Eye (tissue), 1 donor: Measurements from ENCODE around the gene WWC1.
A peak's percentile ranks its signal among the peaks of the same experiment; 100 is the strongest.
"Not testable (repeated sequence)": the region's sequence is repeated elsewhere in the genome, so short reads cannot be mapped to it uniquely, and the experiment has no call there.

Source experiments
- DNase-seq: peaks from one replicate; pipeline ENCODE4 v3.0.0-alpha.2; 2015

The WWC1 gene

GRCh38 chr5:168310541-168310940 lies 19.1 kb downstream of the WWC1 start:
- DNase-seq = not testable (repeated sequence)

DNA sequence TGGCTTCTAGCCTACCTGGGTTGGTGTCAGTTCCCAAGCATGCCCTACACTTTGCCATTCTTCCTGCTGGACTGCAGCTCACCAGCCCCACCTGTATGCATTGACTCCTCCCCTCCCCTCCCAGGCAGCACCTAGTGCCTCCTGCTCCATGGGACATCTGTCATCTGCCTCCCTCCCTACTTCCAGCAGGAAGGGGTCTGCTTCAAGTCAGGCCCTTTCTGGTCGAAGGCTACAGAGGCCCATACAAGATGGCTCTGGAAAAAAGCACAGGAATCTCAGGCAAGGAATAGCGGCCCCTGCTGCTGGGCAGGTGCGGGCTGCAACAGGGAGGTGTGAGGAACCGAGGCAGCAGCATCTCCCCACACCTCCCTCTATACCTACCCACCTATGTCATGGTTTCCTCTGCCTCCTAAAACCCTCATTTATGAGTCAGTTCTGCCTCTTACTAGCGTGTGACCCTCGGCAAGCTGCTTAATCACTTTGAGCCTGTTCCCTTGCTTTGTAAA lies 19.7 kb downstream of the WWC1 start:
- no peak for DNase-seq

- no peak for DNase-seq
These were observed 21.3 kb downstream of the WWC1 start for GRCh38 chr5:168312606-168313295.

- DNase-seq = no peak
These were observed 22.3 kb downstream of the WWC1 start for GRCh38 chr5:168313596-168314204.

DNA sequence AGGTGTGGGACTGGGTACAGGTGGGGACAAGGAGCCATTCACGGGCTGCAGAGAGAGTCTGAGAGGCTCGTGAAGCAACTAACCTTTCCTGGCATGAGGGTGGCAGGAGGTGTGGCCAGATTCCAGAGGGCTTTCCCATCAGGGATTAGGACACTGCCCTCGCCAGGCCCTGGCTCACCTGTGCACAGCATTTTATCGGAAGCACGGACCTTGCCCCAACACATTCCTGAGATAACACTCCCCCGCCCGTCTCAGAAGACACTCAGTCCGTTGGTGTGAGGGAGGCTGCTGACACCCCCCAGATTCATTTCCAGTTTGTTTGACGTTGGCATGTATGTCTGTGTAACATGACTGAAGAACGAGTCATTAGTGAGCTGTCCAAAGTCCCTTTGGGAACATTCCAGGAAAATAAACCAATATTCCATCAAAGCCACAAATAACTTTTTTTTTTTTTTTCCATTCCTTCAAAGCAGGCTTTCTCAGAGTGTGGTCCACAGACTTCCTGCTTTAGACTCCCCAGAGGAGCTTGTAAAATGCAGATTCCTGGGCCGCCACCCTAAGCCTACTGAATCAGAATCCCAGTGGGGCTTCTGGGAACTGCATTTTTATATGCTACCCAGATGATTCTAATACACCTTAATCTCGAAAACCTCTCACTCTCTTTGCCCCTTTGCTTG lies 23.4 kb downstream of the WWC1 start:
- DNase-seq = peak; percentile 57

GRCh38 chr5:168315416-168316138 lies 24.1 kb downstream of the WWC1 start:
- DNase-seq = peak; percentile 51

DNA sequence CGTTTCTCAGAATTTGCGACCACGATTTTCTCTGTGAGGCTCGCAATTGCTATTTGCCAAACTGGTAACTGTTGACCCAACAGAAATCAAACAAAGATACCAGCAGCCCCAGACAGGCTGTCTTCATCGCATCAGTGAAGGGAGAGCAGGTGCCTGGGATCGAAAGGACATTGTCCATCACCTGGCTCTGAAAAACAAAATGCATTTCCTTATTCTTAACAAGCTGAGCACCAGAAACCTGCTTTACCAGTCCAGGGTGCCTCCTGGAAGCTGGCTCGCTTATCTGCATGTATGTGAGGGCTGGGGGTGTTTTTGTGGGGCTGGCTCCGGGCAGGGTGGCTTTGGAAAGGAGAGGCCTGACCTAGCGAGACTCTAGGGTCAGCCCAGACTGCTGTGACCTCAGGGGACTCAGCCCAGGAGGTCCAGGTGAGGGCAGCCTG lies 24.7 kb downstream of the WWC1 start:
- DNase-seq = peak; percentile 78

DNA sequence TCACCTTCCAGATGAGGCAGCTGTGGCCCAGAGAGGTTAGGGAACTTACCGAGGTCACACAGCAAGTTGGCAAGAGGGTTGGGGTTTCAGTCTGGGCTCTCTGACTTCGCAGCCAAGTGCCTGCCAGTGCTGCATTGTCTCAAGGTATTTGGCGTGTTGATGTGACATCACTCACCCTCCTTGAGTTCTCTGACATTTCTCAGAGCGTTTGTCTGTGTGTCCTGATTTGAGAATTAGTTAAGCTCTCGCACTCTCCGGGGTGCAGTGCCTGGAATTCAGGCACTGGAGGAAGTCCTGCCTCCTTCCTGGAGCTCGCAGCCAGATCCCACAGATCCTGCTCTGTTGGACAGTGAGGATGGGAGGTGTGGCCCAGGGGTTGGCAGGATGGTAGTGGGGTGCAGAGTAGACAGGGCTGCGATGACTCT lies 25.7 kb downstream of the WWC1 start:
- DNase-seq = peak; percentile 43

- DNase-seq = peak; percentile 95
These were observed 26.2 kb downstream of the WWC1 start for GRCh38 chr5:168317521-168318147.

- DNase-seq = no peak
These were observed 26.8 kb downstream of the WWC1 start for GRCh38 chr5:168318240-168318639.

DNA sequence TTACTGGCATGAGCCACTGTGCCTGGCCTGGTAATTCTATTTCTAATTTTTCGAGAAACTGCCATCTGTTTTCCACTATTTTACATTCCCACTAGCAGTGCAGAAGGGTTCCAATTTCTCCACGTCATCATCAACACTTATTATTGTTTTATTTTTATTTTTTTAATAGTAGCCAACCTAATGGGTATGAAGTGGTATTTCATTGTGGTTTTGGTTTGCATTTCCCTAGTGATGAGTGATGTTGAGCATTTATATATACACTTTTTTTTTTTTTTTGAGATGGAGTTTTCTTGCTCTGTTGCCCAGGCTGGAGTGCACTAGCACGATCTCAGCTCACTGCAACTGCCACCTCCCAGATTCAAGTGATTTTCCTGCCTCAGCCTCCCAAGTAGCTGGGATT lies 28.3 kb downstream of the WWC1 start:
- DNase-seq = no peak

- no peak for DNase-seq
These were observed 29.4 kb downstream of the WWC1 start for GRCh38 chr5:168320805-168321204.

DNA sequence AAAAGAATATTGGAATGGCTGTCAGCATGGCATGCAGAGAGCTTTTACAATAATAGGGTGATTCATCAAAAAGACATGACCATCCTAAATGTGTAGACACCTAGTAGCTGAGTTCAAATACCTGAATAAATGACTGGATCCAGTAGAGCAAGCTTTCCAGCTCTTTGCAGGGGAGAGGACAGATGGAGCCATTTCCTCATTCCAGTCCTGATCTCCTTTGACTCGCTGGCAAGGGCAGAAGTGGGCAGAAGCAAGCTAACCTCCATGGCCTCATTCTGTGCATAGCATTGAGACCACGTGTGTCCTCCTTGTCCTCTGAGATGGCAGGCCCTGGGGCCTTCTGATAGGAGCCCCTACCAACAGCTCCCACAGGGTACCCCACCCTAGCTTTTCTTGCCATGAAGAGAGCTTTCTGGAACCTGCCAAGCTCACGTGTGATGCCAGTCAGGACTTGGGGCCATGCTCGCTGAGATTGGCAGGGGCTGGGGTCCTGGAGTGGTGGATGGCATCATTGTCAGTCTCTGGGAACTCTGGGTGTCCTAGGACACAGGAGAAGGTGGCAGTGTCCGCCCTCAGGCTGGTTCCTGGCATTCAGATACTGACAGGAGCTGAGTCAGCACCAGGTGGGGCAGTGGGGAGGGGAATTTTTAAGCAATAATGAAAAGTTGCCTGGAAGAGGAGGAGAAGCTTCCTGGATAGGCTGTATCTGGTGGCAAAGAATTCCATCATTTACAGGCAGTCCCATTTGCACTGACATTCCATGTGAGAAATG lies 33.6 kb downstream of the WWC1 start:
- no peak for DNase-seq

DNA sequence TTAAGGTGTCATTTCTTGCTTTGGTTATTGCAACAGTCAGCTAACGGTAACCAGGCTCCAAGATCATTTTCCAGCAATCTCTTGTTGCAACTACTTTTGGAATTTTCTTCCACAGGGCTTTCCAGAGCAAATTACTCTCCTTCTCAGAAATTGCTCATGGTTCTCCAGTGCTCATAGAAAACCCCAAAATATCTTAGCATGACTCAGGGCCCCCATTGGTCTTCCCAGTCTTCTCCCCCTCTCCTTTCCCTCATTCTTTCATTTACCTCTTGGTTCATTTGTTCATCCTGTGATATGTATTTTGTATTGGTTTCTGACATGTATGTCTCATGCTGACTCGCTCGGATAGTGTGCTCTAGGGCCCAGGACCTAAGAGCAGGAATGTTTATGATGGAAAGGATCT lies 35.6 kb downstream of the WWC1 start:
- DNase-seq = no peak

DNA sequence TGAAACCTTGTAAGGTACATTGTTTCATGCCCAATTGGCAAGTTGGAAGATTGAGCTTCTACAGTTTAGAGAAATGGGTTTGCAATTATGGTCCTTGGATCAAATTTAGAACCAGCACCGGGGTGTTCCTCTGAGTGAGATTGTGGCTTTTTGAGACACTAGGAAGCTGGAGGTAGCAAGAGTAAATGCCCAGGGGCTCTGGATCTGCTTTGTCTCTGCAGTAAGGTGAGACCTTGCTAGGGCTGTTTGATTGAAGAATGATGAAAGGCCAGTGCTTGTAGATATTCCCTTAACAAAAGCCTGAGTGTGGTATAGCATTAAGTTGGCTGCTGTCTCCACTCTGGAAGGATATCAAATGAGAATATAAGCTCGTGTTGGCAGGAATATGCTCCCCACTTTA lies 36.0 kb downstream of the WWC1 start:
- DNase-seq = no peak

GRCh38 chr5:168327994-168328393 lies 36.5 kb downstream of the WWC1 start:
- DNase-seq = no peak

GRCh38 chr5:168328814-168329213 lies 37.4 kb downstream of the WWC1 start:
- peak; percentile 55 for DNase-seq

DNA sequence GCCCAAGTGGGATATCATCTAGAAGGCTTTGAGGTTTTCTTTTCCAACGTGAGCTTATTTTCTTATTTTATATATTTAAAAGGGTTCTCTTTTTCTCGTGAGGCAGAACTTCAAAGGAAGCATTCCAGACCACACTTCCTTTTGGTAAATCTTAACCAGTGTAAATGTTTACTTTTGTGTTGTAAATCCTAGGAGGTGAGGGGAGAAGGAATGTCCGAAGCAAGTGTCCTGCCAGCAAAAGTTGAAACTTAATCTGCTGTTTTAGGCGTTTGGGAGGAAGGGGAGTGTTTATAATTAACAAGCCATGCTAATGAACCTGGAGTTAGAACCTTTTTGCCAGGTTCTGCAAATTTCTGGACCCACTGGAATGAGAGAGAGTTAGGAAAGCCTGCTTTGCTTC lies 37.9 kb downstream of the WWC1 start:
- no peak for DNase-seq

- DNase-seq = no peak
These were observed 40.6 kb downstream of the WWC1 start for GRCh38 chr5:168332042-168332441.

- DNase-seq = no peak
These were observed 42.8 kb downstream of the WWC1 start for GRCh38 chr5:168334280-168334679.

GRCh38 chr5:168334695-168335094 lies 43.2 kb downstream of the WWC1 start:
- peak; percentile 90 for DNase-seq

DNA sequence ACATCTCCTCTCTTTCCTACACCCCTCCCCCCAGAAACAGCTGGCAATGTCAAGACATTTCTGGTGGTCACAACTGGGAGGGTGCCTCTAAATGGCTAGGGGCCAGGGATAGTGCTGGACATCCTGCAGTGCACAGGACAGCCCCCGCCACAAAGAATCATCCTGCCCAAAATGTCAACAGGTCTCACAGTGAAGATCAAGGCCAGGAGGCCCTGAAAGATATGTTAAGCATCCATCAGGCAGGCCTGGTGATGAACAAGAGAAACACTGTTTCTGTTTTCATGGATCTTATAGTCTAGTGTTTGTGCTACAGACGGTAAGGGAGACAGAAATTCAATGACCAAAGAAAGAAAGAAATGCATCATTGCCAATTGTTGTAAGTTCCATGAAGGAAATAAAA lies 45.9 kb downstream of the WWC1 start:
- DNase-seq = no peak
